Measurements from ENCODE around the gene ITK. TPM values are rescaled to one million over a fixed set of nuclear protein-coding genes. Genes with fewer than 3 reads are reported as not detected.

The ITK gene
- total and polyA plus RNA-seq, 2 donors (not counting 3 experiments of a cell fraction or from before 2014, with no cell fraction given) = not detected

DNA sequence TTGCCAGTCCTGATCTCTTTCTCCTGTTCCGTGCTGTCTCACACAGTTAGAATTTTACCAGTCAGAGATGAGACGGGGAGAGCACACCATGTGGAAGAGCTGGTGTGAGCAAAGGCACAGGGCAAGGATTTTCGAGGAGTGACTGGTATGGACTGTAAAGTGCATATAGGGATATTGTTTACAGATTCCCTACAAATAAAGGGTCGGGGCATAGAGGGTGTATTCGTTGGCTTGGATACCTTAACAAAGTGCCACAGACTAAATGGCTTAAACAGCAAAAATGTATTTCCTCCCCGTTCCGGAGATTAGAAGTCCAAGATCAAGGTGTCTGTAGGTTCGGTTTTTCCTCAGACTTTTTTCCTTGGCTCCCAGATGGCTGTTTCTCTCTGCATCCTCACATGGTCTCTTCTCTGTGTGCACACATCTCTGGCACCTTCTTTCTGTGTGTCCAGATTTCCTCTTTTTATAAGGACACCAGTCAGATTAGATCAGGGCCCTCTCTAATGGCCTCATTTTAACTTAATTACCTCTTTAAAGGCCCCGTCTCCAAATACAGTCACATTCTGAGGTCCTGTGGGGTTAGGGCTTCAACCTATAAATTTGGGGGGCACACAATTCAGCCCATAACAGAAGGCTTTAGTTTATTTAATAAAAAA is 108.7 kb downstream of the ITK start:
- Histone ChIP-seq H3K4me2 (ENCODE audit: insufficient read depth, low read length) (no peak overlapping the region), H3K79me2 (ENCODE audit: control insufficient read depth, insufficient read depth, low read length) (no peaks in the 10 kb centered on the region), H3K4me3 (replicated peaks in 1 of 3; ENCODE audit: insufficient read depth in 1 of 3, low read depth in 1 of 3, low read length in 3 of 3) (no peak overlapping the region), H3K9me1 (replicated peaks; ENCODE audit: control insufficient read depth, extremely low read depth, insufficient read depth, low read length) (no peaks in the 10 kb centered on the region), H3K27me3 (ENCODE audit: control insufficient read depth in 2 of 2, insufficient read depth in 2 of 2, low read length in 2 of 2) (no peaks in the 10 kb centered on the region), H4K20me1 (replicated peaks; ENCODE audit: control insufficient read depth, extremely low read depth, insufficient read depth, low read length) (no peaks in the 10 kb centered on the region), H3K4me1 (ENCODE audit: control insufficient read depth, extremely low read depth, insufficient read depth, low read length) (no peaks in the 10 kb centered on the region), H3K9me3 (replicated peaks; ENCODE audit: control insufficient read depth, insufficient read depth, low read length) (no peaks in the 10 kb centered on the region), H3K9ac (replicated peaks; ENCODE audit: extremely low read depth, insufficient read depth, low read length) (no peak overlapping the region), H2AFZ (ENCODE audit: low read depth, low read length) (no peak overlapping the region), H3K36me3 (ENCODE audit: control insufficient read depth in 2 of 2, extremely low read depth in 1 of 2, insufficient read depth in 2 of 2, low read length in 2 of 2) (no peaks in the 10 kb centered on the region), H3K27ac (ENCODE audit: insufficient read depth, low read depth, low read length) (no peak overlapping the region)
- intact Hi-C loops (cut with micrococcal nuclease) (no loop called here), dilution Hi-C loops (cut with MboI; ENCODE audit: extremely low pct_ligation_motif_present, low sequenced_read_pairs) (no loop called here)
- ChIA-PET POLR2A (interaction anchor here (0.6 kb wide), 1 partner anchor 115 kb away, joined by 4 read pairs; no protein-coding TSS in a partner anchor), CTCF (interaction anchor here (1.5 kb wide), 1 partner anchor 18 kb away, joined by 3 read pairs; no protein-coding TSS in a partner anchor)
- no peak for DNase-seq (ENCODE audit: low read depth, low spot score)
- BruUV-seq (replicated peaks) = no TSS peak
- FAIRE-seq = no peak
- TF ChIP-seq MAX (IDR thresholded peaks at IDR 0.05; ENCODE audit: insufficient read depth, insufficient read length) (no peak), POLR2A (IDR thresholded peaks at IDR 0.05; ENCODE audit: low read depth, low read length) (no peak), FOS (IDR thresholded peaks at IDR 0.05; ENCODE audit: borderline replicate concordance, insufficient read depth, low read length) (no peak), EZH2 (IDR thresholded peaks at IDR 0.05; ENCODE audit: borderline replicate concordance, low read depth, low read length, severe bottlenecking) (no peak), GATA2 (IDR thresholded peaks at IDR 0.05; ENCODE audit: insufficient read depth, insufficient read length, low read depth, low read length) (no peak), JUN (IDR thresholded peaks at IDR 0.05; ENCODE audit: borderline replicate concordance, insufficient read depth, insufficient read length, low read depth) (no peak), MYC (IDR thresholded peaks at IDR 0.05; ENCODE audit: low read depth, low read length) (no peak), POLR2AphosphoS5 (IDR thresholded peaks at IDR 0.05; ENCODE audit: insufficient read depth, low read depth, low read length) (no peak)
- TF ChIP-seq, protein P1, sequence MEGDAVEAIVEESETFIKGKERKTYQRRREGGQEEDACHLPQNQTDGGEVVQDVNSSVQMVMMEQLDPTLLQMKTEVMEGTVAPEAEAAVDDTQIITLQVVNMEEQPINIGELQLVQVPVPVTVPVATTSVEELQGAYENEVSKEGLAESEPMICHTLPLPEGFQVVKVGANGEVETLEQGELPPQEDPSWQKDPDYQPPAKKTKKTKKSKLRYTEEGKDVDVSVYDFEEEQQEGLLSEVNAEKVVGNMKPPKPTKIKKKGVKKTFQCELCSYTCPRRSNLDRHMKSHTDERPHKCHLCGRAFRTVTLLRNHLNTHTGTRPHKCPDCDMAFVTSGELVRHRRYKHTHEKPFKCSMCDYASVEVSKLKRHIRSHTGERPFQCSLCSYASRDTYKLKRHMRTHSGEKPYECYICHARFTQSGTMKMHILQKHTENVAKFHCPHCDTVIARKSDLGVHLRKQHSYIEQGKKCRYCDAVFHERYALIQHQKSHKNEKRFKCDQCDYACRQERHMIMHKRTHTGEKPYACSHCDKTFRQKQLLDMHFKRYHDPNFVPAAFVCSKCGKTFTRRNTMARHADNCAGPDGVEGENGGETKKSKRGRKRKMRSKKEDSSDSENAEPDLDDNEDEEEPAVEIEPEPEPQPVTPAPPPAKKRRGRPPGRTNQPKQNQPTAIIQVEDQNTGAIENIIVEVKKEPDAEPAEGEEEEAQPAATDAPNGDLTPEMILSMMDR (IDR thresholded peaks at IDR 0.05; ENCODE audit: extremely low read depth in 1 of 2, insufficient read depth in 1 of 2, low read depth in 1 of 2, low read length in 2 of 2) = no peak

Data from endothelial cell of umbilical vein (primary cell).